Endometrium (tissue), 2 donors: ENCODE data around the gene DSCAM.
"Not testable (repeated sequence)": the region's sequence is repeated elsewhere in the genome, so short reads cannot be mapped to it uniquely, and the experiment has no call there.

ENCODE experiments used
- FAIRE-seq: peaks from 2 replicates; lab custom pipeline; 2012; peaks lifted over from hg19 to GRCh38; lab: Jason Lieb, UNC
- donor health status: control.
- donor health status: control.

Gene DSCAM, protein sequence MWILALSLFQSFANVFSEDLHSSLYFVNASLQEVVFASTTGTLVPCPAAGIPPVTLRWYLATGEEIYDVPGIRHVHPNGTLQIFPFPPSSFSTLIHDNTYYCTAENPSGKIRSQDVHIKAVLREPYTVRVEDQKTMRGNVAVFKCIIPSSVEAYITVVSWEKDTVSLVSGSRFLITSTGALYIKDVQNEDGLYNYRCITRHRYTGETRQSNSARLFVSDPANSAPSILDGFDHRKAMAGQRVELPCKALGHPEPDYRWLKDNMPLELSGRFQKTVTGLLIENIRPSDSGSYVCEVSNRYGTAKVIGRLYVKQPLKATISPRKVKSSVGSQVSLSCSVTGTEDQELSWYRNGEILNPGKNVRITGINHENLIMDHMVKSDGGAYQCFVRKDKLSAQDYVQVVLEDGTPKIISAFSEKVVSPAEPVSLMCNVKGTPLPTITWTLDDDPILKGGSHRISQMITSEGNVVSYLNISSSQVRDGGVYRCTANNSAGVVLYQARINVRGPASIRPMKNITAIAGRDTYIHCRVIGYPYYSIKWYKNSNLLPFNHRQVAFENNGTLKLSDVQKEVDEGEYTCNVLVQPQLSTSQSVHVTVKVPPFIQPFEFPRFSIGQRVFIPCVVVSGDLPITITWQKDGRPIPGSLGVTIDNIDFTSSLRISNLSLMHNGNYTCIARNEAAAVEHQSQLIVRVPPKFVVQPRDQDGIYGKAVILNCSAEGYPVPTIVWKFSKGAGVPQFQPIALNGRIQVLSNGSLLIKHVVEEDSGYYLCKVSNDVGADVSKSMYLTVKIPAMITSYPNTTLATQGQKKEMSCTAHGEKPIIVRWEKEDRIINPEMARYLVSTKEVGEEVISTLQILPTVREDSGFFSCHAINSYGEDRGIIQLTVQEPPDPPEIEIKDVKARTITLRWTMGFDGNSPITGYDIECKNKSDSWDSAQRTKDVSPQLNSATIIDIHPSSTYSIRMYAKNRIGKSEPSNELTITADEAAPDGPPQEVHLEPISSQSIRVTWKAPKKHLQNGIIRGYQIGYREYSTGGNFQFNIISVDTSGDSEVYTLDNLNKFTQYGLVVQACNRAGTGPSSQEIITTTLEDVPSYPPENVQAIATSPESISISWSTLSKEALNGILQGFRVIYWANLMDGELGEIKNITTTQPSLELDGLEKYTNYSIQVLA (N-terminal part only)

GRCh38 chr21:40846587-40847411, at the start of gene DSCAM:
Gene DSCAM (minus strand): TSS chr21:40847158. CDS start chr21:40846661, 497 bp downstream.
- no peak for FAIRE-seq

GRCh38 chr21:40895697-40896096, 48.7 kb upstream of the DSCAM start:
- FAIRE-seq, result not testable (repeated sequence)

- FAIRE-seq, result no peak
These were observed 40.0 kb upstream of the DSCAM start for GRCh38 chr21:40886931-40887330.

DNA sequence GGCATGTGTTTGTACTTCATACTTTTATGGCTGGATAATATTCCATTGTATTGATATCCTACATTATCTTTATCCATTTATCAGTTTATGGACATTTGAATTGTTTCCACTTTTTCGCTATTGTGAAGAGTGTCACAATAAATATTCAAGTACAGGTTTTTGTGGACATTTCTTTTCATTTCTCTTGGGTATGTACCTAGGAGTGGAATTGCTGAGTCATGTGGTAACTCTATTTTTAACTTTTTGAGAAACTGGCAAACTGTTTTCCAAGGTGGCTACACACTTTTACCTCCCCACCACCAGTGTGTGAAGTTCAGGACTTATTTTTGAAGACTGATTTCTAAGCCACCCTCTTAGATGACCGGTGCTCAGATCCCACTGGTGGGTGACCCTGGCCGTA, 39.0 kb upstream of the DSCAM start:
- no peak for FAIRE-seq

DNA sequence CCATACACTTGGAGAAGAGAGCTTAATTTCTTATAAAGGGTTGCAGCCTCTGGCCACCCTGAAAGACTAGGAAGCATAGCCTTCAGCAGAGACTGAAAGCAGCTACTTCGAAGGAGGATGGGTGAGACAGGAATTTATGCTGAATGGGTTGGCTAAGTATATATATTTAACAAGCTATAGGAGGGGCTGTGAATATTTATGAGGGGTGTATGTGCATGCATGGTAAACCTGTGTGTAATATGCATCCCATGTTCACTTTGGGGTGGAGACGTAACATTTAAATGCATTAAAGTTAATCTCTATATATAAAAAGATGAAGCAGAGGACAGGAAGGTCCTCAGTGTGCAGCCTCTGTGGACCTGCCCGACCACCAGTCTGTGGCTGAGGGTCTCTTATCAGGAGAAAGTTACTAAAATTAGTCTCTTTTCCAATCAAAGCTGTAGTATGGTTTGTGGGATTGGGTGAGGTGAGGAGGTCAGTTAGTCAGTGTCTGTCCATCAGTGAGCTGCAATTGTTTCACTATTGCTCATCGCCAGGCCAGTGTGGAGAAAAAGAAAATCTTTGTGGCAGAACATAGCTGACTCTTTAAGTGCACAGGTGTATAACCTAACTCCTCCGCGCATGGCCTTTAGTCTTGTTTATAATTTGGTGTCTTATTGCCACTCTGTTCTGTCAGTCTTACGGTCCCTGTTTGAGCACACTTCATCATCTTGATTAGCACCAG, 35.4 kb upstream of the DSCAM start:
- FAIRE-seq, result no peak

DNA sequence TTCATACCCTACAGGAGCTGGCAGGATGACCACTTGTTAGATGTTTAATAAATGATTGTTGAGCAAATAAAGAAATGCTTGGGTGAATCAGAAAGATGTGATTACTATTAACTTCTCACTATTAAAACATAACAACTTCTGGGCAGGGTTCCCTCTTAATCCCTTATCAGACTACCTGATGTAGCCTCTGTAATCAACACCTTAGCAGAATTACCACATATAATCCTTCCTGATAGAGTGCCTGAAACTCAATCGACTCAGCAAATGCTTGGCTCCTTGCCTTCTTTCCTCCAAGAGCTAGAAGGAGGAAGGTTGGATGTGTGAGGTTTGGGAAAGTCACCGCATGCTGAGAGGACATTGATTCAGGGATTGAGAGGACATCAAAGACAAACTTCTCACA, 34.8 kb upstream of the DSCAM start:
- FAIRE-seq, result no peak

DNA sequence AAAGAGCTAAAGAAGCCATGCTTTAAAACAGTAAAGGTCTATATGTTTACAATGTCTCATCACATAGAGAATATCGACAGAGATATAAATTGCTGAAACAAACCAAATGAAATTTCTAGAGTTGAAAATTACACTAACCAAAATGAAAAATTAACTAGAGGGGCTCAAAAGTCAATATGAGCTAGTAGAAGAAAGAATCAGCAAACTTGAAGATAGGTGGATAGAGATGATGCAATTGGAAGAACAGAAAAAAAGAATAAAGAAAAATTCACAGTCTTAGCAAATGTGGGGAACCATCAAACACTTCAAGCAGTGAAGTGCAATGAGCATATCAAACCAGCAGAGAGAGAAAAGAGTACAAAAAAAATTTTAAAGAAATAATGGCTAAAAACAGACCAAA, 24.1 kb upstream of the DSCAM start:
- FAIRE-seq, result no peak

DNA sequence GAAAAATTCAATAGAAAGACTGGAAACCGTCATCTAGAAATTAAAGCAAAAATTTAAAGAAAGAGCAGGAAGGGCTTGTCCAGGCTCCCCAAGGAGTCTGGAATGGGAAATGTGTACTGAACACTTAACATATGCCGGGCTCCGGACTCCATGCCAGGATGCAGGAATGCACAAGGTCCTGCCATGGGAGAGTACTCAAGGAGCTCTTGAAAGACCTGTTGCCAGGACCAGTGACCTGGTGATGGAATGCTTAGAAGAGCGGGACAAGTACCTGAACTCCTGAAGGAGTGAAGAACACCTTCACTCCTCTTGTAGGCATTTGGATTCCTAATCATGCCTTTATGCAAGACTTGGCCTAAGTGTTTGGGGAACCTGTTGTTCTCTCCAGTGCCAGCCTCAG, 16.9 kb upstream of the DSCAM start:
- no peak for FAIRE-seq

DNA sequence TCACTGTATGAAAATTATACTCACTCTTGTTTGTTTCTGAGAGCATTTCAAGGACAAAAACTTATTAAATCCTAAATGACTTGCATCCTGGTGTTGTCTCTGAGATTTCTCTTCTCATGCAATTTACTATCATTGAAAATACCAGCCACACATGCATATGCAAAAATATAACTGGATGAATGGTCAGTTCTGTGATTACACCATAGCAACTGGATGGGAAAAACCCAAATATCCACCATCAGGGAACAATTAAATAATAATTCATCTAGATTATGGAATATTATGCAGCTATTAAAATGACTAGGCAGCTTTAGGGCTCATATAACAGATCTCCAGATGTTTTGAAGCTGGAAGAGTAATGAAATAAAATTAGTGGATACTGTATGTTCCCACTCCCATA, 11.6 kb upstream of the DSCAM start:
- no peak for FAIRE-seq

GRCh38 chr21:40853956-40854688, 7.2 kb upstream of the DSCAM start:
- no peak for FAIRE-seq

DNA sequence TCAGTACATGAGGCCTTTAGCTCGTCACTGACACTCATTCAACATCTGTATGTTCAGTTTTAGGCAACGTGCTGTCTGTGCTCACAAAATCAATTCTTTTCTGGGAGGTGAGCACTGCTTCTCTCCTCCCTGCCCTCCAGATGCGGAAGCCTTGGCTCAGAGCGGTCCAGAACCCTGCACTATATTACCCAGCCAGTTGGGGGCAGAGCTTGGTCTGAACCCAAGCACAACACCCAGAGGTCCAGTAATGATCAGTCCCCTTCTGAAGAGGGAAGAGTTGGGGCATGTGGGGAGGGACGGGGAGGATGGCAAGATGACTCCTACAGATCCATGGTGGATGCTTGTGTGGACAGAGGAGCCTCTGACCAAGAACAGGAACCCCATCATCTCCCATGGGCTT, 5.6 kb upstream of the DSCAM start:
- FAIRE-seq, result no peak

- FAIRE-seq, result no peak
These were observed 4.8 kb upstream of the DSCAM start for GRCh38 chr21:40851749-40852148.

- no peak for FAIRE-seq
These were observed 3.1 kb upstream of the DSCAM start for GRCh38 chr21:40850071-40850470.

DNA sequence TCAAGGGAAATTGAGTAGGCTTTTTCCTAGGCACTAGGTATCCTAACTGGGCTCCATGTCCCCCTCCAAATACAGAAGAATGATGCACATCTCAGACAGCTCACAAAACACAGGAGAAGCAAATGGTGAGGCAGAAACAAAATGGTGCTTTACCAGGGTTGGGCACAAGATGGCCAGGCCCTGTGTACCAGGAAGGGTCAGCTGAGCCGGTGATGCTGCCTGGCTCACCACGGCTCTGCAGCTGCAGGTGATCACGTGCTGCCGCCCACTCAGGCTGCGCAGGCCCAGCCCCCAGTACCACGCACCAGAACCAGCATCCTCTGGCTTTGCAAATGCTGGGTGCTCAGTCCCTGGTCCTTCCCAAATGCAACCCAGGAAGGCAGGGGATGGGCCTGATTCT, 993 bp upstream of the DSCAM start:
- FAIRE-seq, result no peak

- no peak for FAIRE-seq
These were observed 855 bp downstream of the DSCAM start for GRCh38 chr21:40846103-40846502.

GRCh38 chr21:40845441-40845995, 1.4 kb downstream of the DSCAM start:
- no peak for FAIRE-seq

DNA sequence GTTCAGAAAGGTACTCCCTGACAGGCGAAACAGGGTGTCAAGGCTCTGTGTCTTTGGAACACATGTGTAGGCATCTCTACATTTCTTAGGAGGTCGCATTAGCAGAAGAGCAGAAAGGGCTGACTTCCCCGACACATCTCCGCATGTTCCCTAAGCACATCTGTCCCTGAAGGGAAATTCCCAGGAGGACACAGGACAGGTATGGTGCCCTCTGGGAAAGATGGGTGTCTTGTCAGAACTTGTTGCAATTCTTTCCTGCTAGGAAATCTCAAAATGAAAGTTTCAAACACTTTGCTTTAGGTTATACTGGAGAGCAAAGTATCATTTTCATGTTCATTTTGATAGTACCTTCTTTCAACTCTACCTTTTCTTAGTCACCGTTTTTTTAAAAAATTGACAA, 2.0 kb downstream of the DSCAM start:
- no peak for FAIRE-seq

- no peak for FAIRE-seq
These were observed 4.8 kb downstream of the DSCAM start for GRCh38 chr21:40842197-40842552.

DNA sequence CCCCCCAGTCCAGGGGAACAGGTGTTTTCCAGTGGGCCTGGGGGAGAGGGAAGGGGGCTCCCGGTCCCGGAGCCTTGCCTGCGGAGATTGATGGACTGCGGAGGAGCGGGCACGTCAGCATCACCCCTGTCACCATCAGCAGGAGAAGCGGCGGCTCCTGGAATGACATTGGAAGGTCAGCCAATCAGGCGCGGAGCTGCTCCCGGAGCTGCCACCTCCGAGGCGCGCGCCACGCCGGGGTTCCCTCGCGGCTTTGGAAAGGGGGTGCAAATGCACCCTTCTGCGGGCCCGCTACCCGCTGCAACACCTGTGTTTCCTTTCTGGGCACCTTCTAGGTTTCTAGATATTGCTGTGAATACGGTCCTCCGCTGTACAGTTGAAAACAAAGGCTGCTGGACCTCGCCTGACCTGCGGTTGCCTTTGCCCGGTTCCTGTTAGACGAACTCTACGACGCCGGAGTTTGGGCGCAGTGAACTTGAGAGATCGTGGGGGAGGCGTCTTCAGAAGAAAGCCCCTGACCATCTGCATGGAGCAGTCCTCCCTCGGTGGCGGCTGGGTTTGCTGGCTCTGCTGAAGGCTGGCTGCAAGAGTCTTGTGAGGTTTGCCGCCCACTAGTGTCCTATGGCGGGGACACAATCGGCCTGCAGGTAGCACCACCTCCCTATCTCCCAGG, 5.3 kb downstream of the DSCAM start:
- no peak for FAIRE-seq
